HCT116 (cell line): ENCODE data around the gene PPP1R13L.

Experiments used
- ATF3 ChIP-seq: IDR thresholded peaks from 2 replicates; pipeline ENCODE4 v1.6.1; 2012
- CEBPB ChIP-seq: IDR thresholded peaks from 2 replicates; pipeline ENCODE4 v1.6.1; 2012; ENCODE audit warnings: low read depth
- CTCF ChIP-seq, 3 experiments: fragments of 200-600 bp in 1 of 3; sonication (generic) in 1 of 3; IDR thresholded peaks in 2 of 3; conservative IDR thresholded peaks in 1 of 3; 2 replicates each; pipeline ENCODE4 v1.5.1; 2012 to 2017; ENCODE audit warnings: low read depth in 2 of 3, low read length in 2 of 3, antibody characterized with exemption in 1 of 3, borderline replicate concordance in 1 of 3, control low read depth in 1 of 3, mild to moderate bottlenecking in 1 of 3, mixed read lengths in 1 of 3, mixed run types in 1 of 3, moderate library complexity in 1 of 3; ENCODE audit not compliant: insufficient read depth in 1 of 3
- EGR1 ChIP-seq: IDR thresholded peaks from 2 replicates; pipeline ENCODE4 v1.6.1; 2012; ENCODE audit warnings: low read depth
- EZH2 ChIP-seq: fragments of 200-600 bp; sonication (generic); IDR thresholded peaks from 2 replicates; pipeline ENCODE4 v1.6.1; 2017; ENCODE audit warnings: antibody characterized with exemption, mixed run types
- MAX ChIP-seq: IDR thresholded peaks from 2 replicates; pipeline ENCODE4 v1.6.1; 2012
- POLR2AphosphoS5 ChIP-seq: IDR thresholded peaks from 2 replicates; pipeline ENCODE4 v1.6.1; 2011; ENCODE audit warnings: mild to moderate bottlenecking, low read depth, low read length, moderate library complexity
- SRF ChIP-seq: IDR thresholded peaks from 2 replicates; pipeline ENCODE4 v1.6.1; 2012; ENCODE audit warnings: low read depth
- YY1 ChIP-seq: IDR thresholded peaks from 2 replicates; pipeline ENCODE4 v1.6.1; 2011; ENCODE audit warnings: low read length, low read depth, moderate library complexity, mild to moderate bottlenecking; ENCODE audit not compliant: insufficient replicate concordance; ENCODE audit errors: extremely low read depth

GRCh38 chr19:45352914-45353796, 51.7 kb downstream of the PPP1R13L start:
- TF ChIP-seq CTCF (IDR thresholded peaks at IDR 0.05 in 2 of 3, conservative IDR thresholded peaks at IDR 0.05 in 1 of 3; ENCODE audit: borderline replicate concordance in 1 of 3, insufficient read depth in 1 of 3, low read depth in 2 of 3, low read length in 2 of 3) (no peak), EGR1 (no peak), CEBPB (no peak), EZH2 (no peak), MAX (no peak), SRF (no peak), ATF3 (no peak), POLR2AphosphoS5 (no peak), YY1 (no peak)
